GM18517 (cell line): ENCODE data around the gene MICAL3.

Source experiments
- ATAC-seq: cut with Tn5 transposase; IDR thresholded peaks from one replicate; pipeline ENCODE4 v1.9.1; 2021; ENCODE audit warnings: mild to moderate bottlenecking, moderate library complexity; ENCODE audit not compliant: unreplicated experiment

The MICAL3 gene

DNA sequence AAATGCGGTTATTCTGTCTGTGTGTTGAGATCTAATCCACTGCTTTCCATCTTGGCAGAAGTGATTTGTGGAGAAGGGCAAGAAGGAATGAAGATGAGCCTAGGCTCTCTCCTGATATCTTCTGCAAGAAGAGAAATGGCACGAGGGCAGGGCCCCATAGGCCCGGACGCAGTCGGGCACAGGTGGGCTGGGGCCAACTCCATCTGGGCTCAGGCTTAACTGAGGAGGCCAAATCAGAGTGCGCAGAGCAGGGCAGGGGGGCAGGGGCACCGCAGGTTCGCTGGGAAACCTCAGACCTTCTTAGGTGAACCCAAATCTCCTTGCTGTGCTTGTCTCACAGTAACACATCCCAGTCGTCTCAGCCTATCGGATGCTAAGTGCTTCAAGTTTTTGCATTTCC, 217.3 kb downstream of the MICAL3 start:
- ATAC-seq: no peak

DNA sequence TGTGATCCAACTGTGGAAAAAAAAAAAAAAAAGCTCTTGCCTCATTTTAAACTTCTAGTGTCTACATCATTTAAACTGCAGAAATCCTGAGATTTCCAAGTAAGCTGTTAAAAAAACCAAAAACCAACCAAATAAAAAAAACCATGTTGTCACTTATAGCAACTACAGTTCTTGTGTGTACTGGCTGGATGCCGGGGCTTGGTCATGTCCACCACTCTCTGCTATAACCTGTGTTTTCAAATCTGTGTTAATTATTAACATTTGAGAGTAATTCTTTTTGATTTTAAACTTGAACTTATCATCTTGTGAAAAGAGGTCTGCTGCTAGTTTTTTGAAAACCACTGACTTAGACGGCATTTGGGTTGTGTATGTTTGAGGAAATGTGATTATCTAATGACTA, 217.9 kb downstream of the MICAL3 start:
- ATAC-seq: no peak

- ATAC-seq: no peak
These were observed 219.9 kb downstream of the MICAL3 start for GRCh38 chr22:17804331-17805080.

DNA sequence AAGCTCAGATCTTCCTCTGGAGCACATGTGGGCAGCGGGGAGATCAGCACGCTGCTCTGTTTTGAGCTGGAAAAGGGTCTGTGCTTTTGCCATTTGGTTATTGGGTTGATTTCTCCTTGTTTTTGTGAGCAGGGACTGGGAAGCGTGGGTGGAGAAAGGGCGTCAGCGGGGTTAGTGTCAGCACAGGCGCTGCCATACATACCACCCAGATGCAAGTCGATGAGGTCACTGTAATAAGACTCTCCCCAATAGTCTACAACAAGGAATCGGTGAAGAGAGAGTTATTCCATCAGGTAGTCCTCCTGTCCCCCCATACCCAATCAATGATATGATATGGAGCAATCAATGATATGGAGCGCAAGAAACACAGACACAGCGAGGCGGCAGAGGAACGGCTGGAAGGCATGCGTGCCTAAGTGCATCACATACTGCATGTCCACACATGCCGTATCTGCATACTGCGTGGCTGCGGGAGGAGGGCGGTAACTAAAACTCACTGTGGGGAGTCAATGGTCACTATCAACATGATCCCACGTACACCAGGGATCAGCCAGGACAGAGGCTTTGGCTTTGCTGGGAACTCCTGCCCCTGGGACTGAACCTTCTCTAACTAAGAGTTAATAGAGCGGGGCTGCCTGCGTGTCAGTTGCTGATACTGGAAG, 220.6 kb downstream of the MICAL3 start:
- ATAC-seq: no peak

DNA sequence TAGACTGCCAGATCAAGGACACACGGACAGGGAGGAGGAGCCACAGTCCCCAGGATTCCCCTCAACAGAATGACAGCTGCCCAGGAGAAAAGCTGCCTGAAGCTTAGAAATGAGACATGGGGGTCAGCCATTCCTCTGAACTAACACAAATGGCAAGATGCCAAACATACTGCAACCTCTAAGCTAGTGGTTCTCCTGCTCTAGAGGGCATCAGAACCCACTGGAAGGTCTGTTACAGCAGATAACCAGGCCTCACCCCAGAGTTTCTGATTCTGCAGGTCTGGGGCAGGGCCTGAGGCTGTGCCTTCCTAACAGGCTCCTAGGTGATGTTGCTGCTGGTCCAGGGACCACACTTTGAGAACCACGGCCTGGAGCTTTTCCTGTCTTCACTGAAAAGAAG, 221.5 kb downstream of the MICAL3 start:
- no peak for ATAC-seq

DNA sequence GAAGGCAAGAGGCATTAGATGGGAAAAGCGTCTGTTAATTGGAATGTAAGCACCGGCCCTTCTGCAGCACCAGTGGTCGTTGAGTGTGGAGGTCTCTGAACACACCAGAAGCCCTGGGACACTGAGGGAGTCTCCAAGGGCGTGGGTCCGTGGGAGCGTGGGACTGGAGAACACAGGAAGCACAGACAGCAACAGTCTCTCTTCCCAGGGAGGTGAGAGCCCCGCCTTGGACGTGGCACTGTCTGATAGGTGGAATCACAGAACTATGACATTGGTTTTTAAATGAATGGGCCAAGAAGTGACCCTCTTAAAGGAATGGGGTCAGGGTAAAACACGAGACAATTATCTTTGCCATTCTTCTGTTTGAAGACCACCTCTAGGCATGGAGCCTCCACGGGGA, 221.9 kb downstream of the MICAL3 start:
- ATAC-seq: no peak

- ATAC-seq: peak; percentile 47
These were observed 226.4 kb downstream of the MICAL3 start for GRCh38 chr22:17797721-17798559.

DNA sequence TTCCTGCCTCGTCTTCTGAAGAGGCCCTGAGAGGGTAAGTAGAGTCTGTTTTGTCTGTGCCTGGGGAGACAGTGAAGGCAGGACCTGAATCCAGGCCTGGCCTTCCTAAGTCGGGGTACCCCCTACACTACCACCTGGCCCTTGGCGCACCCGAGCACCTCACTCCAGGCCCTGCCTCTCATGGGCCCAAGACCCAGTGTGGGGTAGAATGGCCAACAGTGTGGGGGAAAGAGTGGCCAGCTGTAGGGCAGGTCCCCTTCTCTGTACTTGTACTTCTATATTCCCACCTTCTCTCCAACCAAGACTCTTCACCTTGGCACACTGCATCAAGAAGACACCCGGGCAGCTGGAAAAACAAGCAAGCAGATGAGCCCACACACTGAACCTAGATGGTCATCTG, 227.7 kb downstream of the MICAL3 start:
- no peak for ATAC-seq

DNA sequence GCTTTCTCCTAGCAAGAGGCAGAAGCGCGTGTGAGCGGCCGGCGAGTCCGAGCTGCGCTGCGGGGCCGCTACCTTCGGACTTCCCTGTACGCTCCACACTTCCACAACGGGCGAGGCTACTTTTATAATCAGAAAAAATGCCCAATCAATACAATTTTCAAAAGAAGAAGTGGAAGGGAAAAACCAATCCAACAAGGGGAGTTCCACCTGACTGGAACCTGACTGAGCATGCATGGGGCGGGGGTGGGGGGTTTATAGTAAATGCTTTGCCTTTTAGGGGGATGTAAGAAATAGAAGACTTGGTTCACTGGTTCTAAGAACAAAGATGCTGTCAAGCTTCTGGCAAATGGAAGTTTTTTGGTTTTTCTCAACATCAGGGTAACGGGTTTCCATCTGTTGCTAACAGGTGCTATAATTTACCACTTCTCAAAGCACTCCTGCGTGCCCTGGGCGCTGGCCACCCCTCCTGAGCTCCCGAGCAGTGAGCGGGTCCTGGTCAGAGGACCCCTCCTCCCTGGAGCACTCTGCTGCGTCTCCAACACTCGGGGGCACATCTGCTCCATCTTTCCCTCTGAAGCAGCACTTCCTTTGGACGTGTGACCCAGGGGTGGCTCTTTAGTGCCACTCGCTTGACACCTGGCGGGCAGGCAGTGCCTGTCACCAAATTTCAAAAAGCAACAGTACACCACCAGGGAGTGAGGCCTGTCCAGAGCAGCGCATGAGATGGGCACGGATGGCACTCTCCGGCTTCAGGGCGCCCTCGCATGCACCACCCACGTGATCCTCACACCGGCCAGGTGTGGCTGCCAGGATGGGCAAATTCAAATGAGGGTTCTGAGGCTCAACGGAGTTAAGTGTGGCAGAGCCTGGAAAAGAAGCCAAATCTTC, 228.5 kb downstream of the MICAL3 start:
- no peak for ATAC-seq

DNA sequence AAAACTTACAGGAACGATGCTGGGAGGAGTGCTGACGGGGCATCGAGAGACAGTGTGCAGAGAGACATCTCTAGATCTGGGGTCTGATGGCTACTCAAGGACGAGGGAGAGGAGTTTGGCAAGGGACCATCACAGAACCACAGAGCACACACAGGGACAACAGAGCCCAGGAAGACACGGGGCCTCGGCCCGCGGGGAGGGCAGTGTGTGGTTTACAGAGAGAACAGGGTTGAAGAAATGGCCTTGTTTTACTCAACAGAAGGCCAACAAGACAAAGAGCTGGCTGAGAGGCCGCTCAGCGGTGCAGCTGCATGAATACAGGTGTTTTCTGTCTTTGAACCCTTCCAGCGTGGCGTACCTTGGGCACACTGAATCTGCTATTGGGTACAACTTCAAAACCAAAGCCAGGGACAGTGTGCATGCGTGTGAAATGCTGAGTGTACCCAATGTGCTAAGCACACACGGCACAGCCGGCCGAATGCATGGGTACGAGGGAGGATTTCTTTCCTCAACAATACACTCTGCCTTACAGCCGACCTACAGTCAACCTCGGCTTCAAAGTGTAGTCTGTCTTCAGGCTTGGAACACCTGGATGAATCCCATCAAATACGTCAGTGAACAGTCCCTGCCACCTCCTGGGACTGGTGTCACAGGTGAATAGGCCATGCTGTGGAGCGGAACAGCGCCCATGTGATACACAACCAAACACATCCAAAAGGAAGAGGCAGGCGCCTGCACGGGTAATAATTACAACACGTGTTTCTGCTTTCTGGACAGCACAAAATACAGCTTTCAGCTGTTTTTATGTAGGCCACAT, 229.4 kb downstream of the MICAL3 start:
- no peak for ATAC-seq

- no peak for ATAC-seq
These were observed 231.4 kb downstream of the MICAL3 start for GRCh38 chr22:17792854-17793434.

DNA sequence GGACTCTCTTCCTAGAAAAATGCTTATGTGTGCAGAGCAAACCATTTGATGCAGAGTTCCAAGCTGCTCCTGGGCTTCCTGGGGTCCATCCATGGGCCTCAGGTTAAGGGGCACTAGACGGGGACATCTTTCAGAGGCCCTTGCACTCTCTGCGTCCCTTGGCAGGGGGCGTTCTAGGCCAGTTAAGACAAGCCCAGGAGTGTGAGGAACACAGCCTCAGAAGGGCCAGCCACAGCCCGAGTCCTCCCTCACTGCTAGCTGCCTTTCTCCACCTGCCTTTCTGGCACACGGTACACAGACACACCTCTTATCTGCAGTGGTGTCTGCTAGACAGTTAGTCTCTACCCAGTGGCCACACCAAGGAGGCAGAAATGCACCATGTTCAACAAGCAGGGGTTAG, 232.1 kb downstream of the MICAL3 start:
- ATAC-seq: no peak

- ATAC-seq: no peak
These were observed 233.2 kb downstream of the MICAL3 start for GRCh38 chr22:17791196-17791595.

DNA sequence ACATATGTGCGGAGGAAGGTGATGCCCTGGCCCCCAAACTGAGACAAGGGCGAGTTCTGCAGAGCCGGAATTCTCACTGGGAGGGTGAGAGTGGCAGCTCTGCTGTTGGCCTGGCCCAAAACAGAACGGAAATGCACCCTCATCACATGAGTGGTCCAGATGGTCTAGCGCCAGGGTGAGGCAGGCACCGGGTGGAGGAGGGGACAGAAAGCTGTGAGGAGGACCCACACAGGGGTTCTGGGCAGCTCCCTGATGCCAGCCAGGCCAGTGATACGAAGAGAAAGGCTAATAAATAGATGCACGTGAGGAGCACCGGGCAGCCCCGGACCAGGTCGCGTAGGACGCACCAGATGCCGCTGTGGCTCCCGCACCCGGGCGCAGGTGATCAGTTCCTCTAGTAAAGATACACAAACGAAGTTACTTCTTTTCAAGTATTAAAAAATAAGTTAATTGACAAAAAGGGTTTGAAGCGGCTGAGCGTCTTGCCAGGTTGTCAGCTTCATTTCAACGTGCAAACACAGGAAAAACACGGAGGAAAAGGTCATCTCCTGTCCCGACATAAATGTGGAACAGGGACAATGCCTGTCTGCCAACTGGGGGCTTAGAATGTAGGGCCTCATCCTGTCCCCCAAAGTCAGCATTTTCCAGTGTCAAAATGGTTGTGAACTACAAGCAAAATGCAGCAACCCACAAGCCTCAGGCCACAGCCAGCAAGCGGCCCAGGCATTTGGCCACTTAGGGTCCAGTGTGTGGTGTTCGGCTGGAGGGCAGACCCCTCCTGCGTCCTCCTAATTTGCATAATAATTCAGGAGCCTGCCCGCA, 234.8 kb downstream of the MICAL3 start:
- no peak for ATAC-seq

- ATAC-seq: no peak
These were observed 235.6 kb downstream of the MICAL3 start for GRCh38 chr22:17788528-17789378.

DNA sequence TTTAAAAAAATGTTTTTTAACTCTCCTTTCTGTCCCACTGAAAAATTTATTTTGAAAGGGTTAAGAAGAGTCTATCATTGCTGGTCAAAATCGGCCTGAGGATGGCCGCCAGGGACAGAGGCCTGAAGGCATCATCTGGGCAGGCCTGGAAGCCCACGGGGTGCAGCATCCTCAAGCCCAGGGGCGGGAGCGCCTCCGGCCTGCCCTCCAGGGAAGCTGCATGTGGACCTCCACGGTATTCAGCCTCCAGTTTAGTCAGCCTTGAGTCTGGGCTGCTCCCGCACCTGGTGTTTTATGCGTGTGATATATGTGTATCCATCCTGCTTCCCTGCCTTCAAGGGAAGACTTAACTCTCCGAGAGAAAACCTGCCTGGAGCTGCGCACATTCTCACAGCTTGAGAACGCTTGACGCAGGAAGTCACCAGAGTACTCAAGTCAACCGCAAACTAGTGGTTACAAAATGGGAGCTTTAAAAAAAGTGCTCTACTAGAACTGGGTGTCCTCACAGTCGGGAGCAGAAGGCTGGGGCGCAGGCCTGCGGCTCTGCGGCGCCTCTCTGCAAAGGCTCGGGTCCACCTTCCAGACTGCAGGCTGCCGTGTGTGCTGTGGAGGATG, 236.5 kb downstream of the MICAL3 start:
- ATAC-seq: no peak

DNA sequence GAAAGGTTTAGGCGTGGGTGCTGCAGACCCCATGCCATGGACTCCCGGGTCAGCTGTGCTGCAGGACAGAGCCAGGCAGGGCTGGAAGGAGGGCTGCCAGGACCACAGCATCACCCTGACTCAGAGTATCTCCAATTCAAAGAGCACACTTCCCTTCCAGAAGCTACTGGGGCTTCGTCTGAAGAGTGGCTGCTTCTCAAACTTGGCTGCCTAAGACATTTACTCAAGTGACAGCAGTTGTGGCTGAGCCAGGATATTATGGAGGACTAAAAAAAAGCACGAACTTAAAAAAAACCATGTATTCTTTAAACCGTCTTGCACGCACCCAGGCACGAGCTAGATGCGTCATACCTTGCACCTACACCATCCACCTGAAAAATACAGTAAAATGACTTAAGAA, 237.1 kb downstream of the MICAL3 start:
- no peak for ATAC-seq
